Measurements from ENCODE around the gene IL6. TPM values are rescaled to one million over a fixed set of nuclear protein-coding genes. Genes with fewer than 3 reads are reported as not detected.

Gene IL6
- total RNA-seq, 1 experiment from 2014 or later, result 0.52 TPM

DNA sequence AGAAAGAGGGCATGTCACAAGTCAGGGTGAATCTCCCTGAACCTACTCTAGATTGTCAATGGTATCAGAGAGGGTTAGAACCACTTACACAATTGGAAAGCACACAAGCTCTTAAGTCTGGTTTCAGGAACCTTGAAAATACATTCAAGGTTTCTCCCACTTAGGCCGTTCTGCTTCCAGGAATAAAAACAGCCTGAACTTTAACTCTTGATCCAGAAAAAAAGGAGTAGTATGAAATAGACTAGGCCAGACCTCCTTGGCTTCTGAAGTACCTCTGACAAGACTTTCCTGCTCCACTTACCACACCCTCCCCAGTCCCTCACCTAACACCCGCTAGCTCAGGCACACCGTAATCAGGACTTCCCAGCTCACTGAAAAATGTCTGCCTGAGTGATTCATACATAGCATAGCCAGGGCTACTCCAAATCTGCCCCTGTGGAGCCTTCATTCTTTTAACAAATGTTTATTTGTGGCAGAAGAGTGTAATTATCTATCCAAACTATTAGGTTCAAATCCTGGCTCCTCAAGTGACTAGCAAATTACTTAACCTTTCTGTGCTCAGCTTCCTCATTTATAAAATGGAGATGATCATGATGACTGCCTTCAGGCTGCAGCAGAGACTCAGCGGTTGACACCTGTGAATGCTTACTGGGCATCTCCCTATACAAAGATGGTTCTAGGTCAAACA is 30.3 kb upstream of the IL6 start:
- Mint-ChIP-seq H3K27me3 (ENCODE audit: low read depth) (no peaks in the 10 kb centered on the region), H3K36me3 (no peaks in the 10 kb centered on the region), H3K9me3 (no peaks in the 10 kb centered on the region), H3K4me3 (no peak overlapping the region), H3K4me1 (peaks cover 18% of the 10 kb centered on the region), H3K27ac (no peak overlapping the region)
- ATAC-seq, result peak; percentile 43
- no peak for DNase-seq (ENCODE audit: low spot score)
- POLR2A ChIA-PET, result no interaction called here
- TF ChIP-seq ESRRA (CRISPR knock-in tag; IDR thresholded peaks at IDR 0.05; ENCODE audit: borderline replicate concordance), result no peak
- no peak for TF ChIP-seq GTF2I (CRISPR knock-in tag; conservative IDR thresholded peaks at IDR 0.05)
- TF ChIP-seq SP1 (CRISPR knock-in tag; conservative IDR thresholded peaks at IDR 0.05), result no peak
- no peak for TF ChIP-seq ZNF671 (CRISPR knock-in tag; IDR thresholded peaks at IDR 0.05)
- TF ChIP-seq, protein P1, sequence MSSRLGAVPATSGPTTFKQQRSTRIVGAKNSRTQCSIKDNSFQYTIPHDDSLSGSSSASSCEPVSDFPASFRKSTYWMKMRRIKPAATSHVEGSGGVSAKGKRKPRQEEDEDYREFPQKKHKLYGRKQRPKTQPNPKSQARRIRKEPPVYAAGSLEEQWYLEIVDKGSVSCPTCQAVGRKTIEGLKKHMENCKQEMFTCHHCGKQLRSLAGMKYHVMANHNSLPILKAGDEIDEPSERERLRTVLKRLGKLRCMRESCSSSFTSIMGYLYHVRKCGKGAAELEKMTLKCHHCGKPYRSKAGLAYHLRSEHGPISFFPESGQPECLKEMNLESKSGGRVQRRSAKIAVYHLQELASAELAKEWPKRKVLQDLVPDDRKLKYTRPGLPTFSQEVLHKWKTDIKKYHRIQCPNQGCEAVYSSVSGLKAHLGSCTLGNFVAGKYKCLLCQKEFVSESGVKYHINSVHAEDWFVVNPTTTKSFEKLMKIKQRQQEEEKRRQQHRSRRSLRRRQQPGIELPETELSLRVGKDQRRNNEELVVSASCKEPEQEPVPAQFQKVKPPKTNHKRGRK (CRISPR knock-in tag; IDR thresholded peaks at IDR 0.05; ENCODE audit: borderline replicate concordance), result no peak
- no peak for TF ChIP-seq RELA (CRISPR knock-in tag; IDR thresholded peaks at IDR 0.05; ENCODE audit: borderline replicate concordance)
- TF ChIP-seq, protein P2, sequence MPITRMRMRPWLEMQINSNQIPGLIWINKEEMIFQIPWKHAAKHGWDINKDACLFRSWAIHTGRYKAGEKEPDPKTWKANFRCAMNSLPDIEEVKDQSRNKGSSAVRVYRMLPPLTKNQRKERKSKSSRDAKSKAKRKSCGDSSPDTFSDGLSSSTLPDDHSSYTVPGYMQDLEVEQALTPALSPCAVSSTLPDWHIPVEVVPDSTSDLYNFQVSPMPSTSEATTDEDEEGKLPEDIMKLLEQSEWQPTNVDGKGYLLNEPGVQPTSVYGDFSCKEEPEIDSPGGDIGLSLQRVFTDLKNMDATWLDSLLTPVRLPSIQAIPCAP (CRISPR knock-in tag; IDR thresholded peaks at IDR 0.05), result no peak
- TF ChIP-seq GABPB1 (CRISPR knock-in tag; IDR thresholded peaks at IDR 0.05), result no peak
- no peak for TF ChIP-seq OVOL2 (CRISPR knock-in tag; IDR thresholded peaks at IDR 0.05; ENCODE audit: borderline replicate concordance)
- TF ChIP-seq, protein P3, sequence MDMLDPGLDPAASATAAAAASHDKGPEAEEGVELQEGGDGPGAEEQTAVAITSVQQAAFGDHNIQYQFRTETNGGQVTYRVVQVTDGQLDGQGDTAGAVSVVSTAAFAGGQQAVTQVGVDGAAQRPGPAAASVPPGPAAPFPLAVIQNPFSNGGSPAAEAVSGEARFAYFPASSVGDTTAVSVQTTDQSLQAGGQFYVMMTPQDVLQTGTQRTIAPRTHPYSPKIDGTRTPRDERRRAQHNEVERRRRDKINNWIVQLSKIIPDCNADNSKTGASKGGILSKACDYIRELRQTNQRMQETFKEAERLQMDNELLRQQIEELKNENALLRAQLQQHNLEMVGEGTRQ (CRISPR knock-in tag; IDR thresholded peaks at IDR 0.05), result no peak
- TF ChIP-seq, protein P4, sequence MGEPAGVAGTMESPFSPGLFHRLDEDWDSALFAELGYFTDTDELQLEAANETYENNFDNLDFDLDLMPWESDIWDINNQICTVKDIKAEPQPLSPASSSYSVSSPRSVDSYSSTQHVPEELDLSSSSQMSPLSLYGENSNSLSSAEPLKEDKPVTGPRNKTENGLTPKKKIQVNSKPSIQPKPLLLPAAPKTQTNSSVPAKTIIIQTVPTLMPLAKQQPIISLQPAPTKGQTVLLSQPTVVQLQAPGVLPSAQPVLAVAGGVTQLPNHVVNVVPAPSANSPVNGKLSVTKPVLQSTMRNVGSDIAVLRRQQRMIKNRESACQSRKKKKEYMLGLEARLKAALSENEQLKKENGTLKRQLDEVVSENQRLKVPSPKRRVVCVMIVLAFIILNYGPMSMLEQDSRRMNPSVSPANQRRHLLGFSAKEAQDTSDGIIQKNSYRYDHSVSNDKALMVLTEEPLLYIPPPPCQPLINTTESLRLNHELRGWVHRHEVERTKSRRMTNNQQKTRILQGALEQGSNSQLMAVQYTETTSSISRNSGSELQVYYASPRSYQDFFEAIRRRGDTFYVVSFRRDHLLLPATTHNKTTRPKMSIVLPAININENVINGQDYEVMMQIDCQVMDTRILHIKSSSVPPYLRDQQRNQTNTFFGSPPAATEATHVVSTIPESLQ (CRISPR knock-in tag; IDR thresholded peaks at IDR 0.05), result no peak
- no peak for TF ChIP-seq NFYB (CRISPR knock-in tag; conservative IDR thresholded peaks at IDR 0.05; ENCODE audit: low read depth)
- TF ChIP-seq, protein P5, sequence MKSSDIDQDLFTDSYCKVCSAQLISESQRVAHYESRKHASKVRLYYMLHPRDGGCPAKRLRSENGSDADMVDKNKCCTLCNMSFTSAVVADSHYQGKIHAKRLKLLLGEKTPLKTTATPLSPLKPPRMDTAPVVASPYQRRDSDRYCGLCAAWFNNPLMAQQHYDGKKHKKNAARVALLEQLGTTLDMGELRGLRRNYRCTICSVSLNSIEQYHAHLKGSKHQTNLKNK (CRISPR knock-in tag; IDR thresholded peaks at IDR 0.05), result no peak
- TF ChIP-seq TCF7 (CRISPR knock-in tag; IDR thresholded peaks at IDR 0.05; ENCODE audit: low read depth), result no peak
- TF ChIP-seq, protein P6, sequence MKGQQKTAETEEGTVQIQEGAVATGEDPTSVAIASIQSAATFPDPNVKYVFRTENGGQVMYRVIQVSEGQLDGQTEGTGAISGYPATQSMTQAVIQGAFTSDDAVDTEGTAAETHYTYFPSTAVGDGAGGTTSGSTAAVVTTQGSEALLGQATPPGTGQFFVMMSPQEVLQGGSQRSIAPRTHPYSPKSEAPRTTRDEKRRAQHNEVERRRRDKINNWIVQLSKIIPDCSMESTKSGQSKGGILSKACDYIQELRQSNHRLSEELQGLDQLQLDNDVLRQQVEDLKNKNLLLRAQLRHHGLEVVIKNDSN (CRISPR knock-in tag; IDR thresholded peaks at IDR 0.05), result no peak
- TF ChIP-seq, protein P7, sequence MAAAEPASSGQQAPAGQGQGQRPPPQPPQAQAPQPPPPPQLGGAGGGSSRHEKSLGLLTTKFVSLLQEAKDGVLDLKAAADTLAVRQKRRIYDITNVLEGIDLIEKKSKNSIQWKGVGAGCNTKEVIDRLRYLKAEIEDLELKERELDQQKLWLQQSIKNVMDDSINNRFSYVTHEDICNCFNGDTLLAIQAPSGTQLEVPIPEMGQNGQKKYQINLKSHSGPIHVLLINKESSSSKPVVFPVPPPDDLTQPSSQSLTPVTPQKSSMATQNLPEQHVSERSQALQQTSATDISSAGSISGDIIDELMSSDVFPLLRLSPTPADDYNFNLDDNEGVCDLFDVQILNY (CRISPR knock-in tag; IDR thresholded peaks at IDR 0.05), result no peak
- TF ChIP-seq, protein P8, sequence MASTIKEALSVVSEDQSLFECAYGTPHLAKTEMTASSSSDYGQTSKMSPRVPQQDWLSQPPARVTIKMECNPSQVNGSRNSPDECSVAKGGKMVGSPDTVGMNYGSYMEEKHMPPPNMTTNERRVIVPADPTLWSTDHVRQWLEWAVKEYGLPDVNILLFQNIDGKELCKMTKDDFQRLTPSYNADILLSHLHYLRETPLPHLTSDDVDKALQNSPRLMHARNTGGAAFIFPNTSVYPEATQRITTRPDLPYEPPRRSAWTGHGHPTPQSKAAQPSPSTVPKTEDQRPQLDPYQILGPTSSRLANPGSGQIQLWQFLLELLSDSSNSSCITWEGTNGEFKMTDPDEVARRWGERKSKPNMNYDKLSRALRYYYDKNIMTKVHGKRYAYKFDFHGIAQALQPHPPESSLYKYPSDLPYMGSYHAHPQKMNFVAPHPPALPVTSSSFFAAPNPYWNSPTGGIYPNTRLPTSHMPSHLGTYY (CRISPR knock-in tag; IDR thresholded peaks at IDR 0.05), result no peak
- TF ChIP-seq ZNF232 (CRISPR knock-in tag; IDR thresholded peaks at IDR 0.05), result no peak
- TF ChIP-seq, protein P9, sequence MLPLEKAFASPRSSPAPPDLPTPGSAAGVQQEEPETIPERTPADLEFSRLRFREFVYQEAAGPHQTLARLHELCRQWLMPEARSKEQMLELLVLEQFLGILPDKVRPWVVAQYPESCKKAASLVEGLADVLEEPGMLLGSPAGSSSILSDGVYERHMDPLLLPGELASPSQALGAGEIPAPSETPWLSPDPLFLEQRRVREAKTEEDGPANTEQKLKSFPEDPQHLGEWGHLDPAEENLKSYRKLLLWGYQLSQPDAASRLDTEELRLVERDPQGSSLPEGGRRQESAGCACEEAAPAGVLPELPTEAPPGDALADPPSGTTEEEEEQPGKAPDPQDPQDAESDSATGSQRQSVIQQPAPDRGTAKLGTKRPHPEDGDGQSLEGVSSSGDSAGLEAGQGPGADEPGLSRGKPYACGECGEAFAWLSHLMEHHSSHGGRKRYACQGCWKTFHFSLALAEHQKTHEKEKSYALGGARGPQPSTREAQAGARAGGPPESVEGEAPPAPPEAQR (CRISPR knock-in tag; IDR thresholded peaks at IDR 0.05), result no peak
- CTCF ChIA-PET, result interaction anchor here (0.8 to 1.2 kb wide), 3 partner anchors 30 to 110 kb away, joined by 3 to 6 read pairs (median 5); partner anchors contain the start of gene IL6

All from WTC11 (cell line).